Endothelial cell of umbilical vein (primary cell): ENCODE measurements around the gene SMAD2. TPM values are rescaled to one million over a fixed set of nuclear protein-coding genes. Genes with fewer than 3 reads are reported as not detected.

ENCODE experiments used
- BruUV-seq: library from RNA; stranded (reverse); fragments of 400-500 nt; replicated peaks from 2 replicates; lab custom pipeline; 2021; lab: Mats Ljungman, UMichigan
- CTCF ChIA-PET: fragments of 300-600, 350-600 bp; sonication (Branson Sonifier 250); formaldehyde crosslinking; loops from one replicate; lab custom pipeline; 2021; ENCODE audit warnings: antibody characterized with exemption, inconsistent platforms; lab: Charles Lee
- POLR2A ChIA-PET: fragments of 300-600, 350-600 bp; sonication (Branson Sonifier 250); formaldehyde crosslinking; loops from one replicate; lab custom pipeline; 2021; ENCODE audit warnings: antibody characterized with exemption, inconsistent platforms; lab: Charles Lee
- DNase-seq: peaks from one replicate; pipeline ENCODE4 v3.0.0-alpha.2; 2011; ENCODE audit warnings: low read depth, low spot score
- FAIRE-seq: peaks from 2 replicates; lab custom pipeline; 2011; peaks lifted over from hg19 to GRCh38; lab: Jason Lieb, UNC
- H2AFZ ChIP-seq: 2 replicates; pipeline ENCODE4 v1.6.0; 2012; ENCODE audit warnings: low read depth, low read length, control low read depth, inconsistent platforms
- H3K27ac ChIP-seq: 2 replicates; pipeline ENCODE4 v1.5.1; 2011; ENCODE audit warnings: low read depth, mild to moderate bottlenecking, control low read depth, low read length, moderate library complexity; ENCODE audit not compliant: insufficient read depth
- H3K27me3 ChIP-seq, 2 experiments: 2 replicates each; pipeline versions ENCODE4 v1.6.0 to v1.6.1; 2011; ENCODE audit warnings: low read length in 2 of 2, mixed read lengths in 1 of 2; ENCODE audit not compliant: control insufficient read depth in 2 of 2, insufficient read depth in 2 of 2
- H3K36me3 ChIP-seq, 2 experiments: 2 replicates in 1 of 2; 3 replicates in 1 of 2; pipeline ENCODE4 v1.5.1; 2011; ENCODE audit warnings: low read length in 2 of 2, mild to moderate bottlenecking in 1 of 2, moderate library complexity in 1 of 2; ENCODE audit not compliant: control insufficient read depth in 2 of 2, insufficient read depth in 2 of 2; ENCODE audit errors: extremely low read depth in 1 of 2
- H3K4me1 ChIP-seq: 3 replicates; pipeline ENCODE4 v1.5.1; 2011; ENCODE audit warnings: mild to moderate bottlenecking, low read length; ENCODE audit not compliant: control insufficient read depth, insufficient read depth; ENCODE audit errors: extremely low read depth
- H3K4me2 ChIP-seq: 2 replicates; pipeline ENCODE4 v1.6.1; 2011; ENCODE audit warnings: low read length, control low read depth, mixed read lengths; ENCODE audit not compliant: insufficient read depth
- H3K4me3 ChIP-seq, 3 experiments: fragments of 200-600 bp in 1 of 3; sonication (generic), shearing (Covaris generic) in 1 of 3; replicated peaks in 1 of 3; 2 replicates each; pipeline ENCODE4 v1.5.1; 2011 to 2016; ENCODE audit warnings: control low read depth in 3 of 3, low read length in 3 of 3, mild to moderate bottlenecking in 2 of 3, inconsistent platforms in 1 of 3, low read depth in 1 of 3, moderate library complexity in 1 of 3; ENCODE audit not compliant: insufficient read depth in 1 of 3
- H3K79me2 ChIP-seq: 2 replicates; pipeline ENCODE4 v1.6.0; 2012; ENCODE audit warnings: low read length, inconsistent platforms; ENCODE audit not compliant: control insufficient read depth, insufficient read depth
- H3K9ac ChIP-seq: replicated peaks from 2 replicates; pipeline ENCODE3; 2011; ENCODE audit warnings: low read length, control low read depth; ENCODE audit not compliant: insufficient read depth; ENCODE audit errors: extremely low read depth
- H3K9me1 ChIP-seq: replicated peaks from 3 replicates; pipeline ENCODE4 v1.6.0; 2011; ENCODE audit warnings: mild to moderate bottlenecking, low read length; ENCODE audit not compliant: control insufficient read depth, insufficient read depth; ENCODE audit errors: extremely low read depth
- H3K9me3 ChIP-seq: replicated peaks from 2 replicates; pipeline ENCODE4 v1.5.1; 2012; ENCODE audit warnings: low read length, inconsistent platforms; ENCODE audit not compliant: control insufficient read depth, insufficient read depth
- H4K20me1 ChIP-seq: replicated peaks from 2 replicates; pipeline ENCODE3; 2011; ENCODE audit warnings: mild to moderate bottlenecking, low read length; ENCODE audit not compliant: control insufficient read depth, insufficient read depth; ENCODE audit errors: extremely low read depth
- CTCF ChIP-seq, 2 donors: IDR thresholded peaks; 1 replicate in 1 of 2; 2 replicates in 1 of 2; pipeline ENCODE4 v1.5.1; 2011; ENCODE audit warnings: low read length in 2 of 2, mild to moderate bottlenecking in 2 of 2, moderate library complexity in 2 of 2, control low read depth in 1 of 2, inconsistent platforms in 1 of 2, low read depth in 1 of 2; ENCODE audit not compliant: insufficient read depth in 1 of 2; ENCODE audit errors: extremely low read depth in 1 of 2
- EZH2 ChIP-seq: IDR thresholded peaks from 2 replicates; pipeline ENCODE4 v1.6.1; 2012; ENCODE audit warnings: borderline replicate concordance, low read depth, mild to moderate bottlenecking, moderate library complexity, low read length, inconsistent platforms; ENCODE audit not compliant: severe bottlenecking
- FOS ChIP-seq: IDR thresholded peaks from 2 replicates; pipeline ENCODE4 v1.6.1; 2011; ENCODE audit warnings: mild to moderate bottlenecking, low read length, moderate library complexity, borderline replicate concordance; ENCODE audit not compliant: insufficient read depth
- GATA2 ChIP-seq: IDR thresholded peaks from 2 replicates; pipeline ENCODE4 v1.7.0; 2011; ENCODE audit warnings: low read depth, mild to moderate bottlenecking, moderate library complexity, mixed read lengths, low read length; ENCODE audit not compliant: insufficient read length, insufficient read depth
- JUN ChIP-seq: IDR thresholded peaks from 2 replicates; pipeline ENCODE4 v1.6.1; 2011; ENCODE audit warnings: borderline replicate concordance, low read depth; ENCODE audit not compliant: insufficient read length, insufficient read depth
- MAX ChIP-seq: IDR thresholded peaks from 2 replicates; pipeline ENCODE4 v1.6.1; 2011; ENCODE audit not compliant: insufficient read depth, insufficient read length
- MYC ChIP-seq: IDR thresholded peaks from one replicate; pipeline ENCODE4 v1.6.1; 2011; ENCODE audit warnings: mild to moderate bottlenecking, low read depth, low read length
- POLR2A ChIP-seq: IDR thresholded peaks from 2 replicates; pipeline ENCODE4 v1.6.1; 2012; ENCODE audit warnings: low read depth, mild to moderate bottlenecking, control low read depth, low read length
- POLR2AphosphoS5 ChIP-seq: IDR thresholded peaks from 2 replicates; pipeline ENCODE4 v1.6.1; 2012; ENCODE audit warnings: low read depth, mild to moderate bottlenecking, control low read depth, low read length, moderate library complexity; ENCODE audit not compliant: insufficient read depth
- dilution Hi-C: fragments of 300-500 bp; cut with MboI; formaldehyde crosslinking; loops from one replicate; pipeline ENCODE4 v1.15.0; 2019; ENCODE audit warnings: low sequenced_read_pairs; ENCODE audit not compliant: extremely low pct_ligation_motif_present
- intact Hi-C: fragments of 100-400 bp; cut with micrococcal nuclease; formaldehyde crosslinking; loops from one replicate; pipeline ENCODE4 v1.10.0; 2022
- polyA plus RNA-seq, 4 experiments: library from polyadenylated mRNA; depleted of rRNA in 3 of 4; stranded (reverse) in 3 of 4; unstranded in 1 of 4; fragments of >200 nt; gene quantifications; 2 replicates each; pipeline versions ENCODE4 v1.2.1 to v1.2.3, GENCODE V29; 2011 to 2012; ENCODE audit warnings: missing spikeins in 1 of 4
- total RNA-seq: library from RNA; stranded (reverse); gene quantifications from 2 replicates; pipeline ENCODE4 v1.2.3, GENCODE V29; 2021

Gene SMAD2
- total and polyA plus RNA-seq, 2 donors (not counting 3 experiments of a cell fraction or from before 2014, with no cell fraction given), result 40.3 to 123 TPM

GRCh38 chr18:47926101-47926850 lies 4.2 kb downstream of the SMAD2 start:
- Histone ChIP-seq H3K4me1 (peaks cover 15% of the 10 kb centered on the region), H3K27ac (no peak overlapping the region), H3K4me2 (no peak overlapping the region), H3K9ac (no peak overlapping the region), H2AFZ (no peak overlapping the region), H3K79me2 (peaks cover 86% of the 10 kb centered on the region), H3K9me3 (no peaks in the 10 kb centered on the region), H3K27me3 (no peaks in the 10 kb centered on the region), H3K4me3 (no peak overlapping the region), H4K20me1 (peaks cover 22% of the 10 kb centered on the region), H3K36me3 (no peaks in the 10 kb centered on the region), H3K9me1 (no peaks in the 10 kb centered on the region)
- dilution Hi-C loops (no loop called here), intact Hi-C loops (no loop called here)
- TF ChIP-seq JUN, result no peak
- no peak for TF ChIP-seq FOS
- TF ChIP-seq MYC, result no peak
- TF ChIP-seq POLR2AphosphoS5, result no peak
- no peak for TF ChIP-seq GATA2
- no peak for TF ChIP-seq EZH2
- TF ChIP-seq POLR2A, result no peak
- no peak for TF ChIP-seq CTCF (IDR thresholded peaks at IDR 0.05; ENCODE audit: extremely low read depth in 1 of 2, insufficient read depth in 1 of 2, low read depth in 1 of 2, low read length in 2 of 2)
- no peak for TF ChIP-seq MAX
- CTCF ChIA-PET, result interaction anchor here (0.7 kb wide), 1 partner anchor 16 kb away, joined by 3 read pairs; no protein-coding TSS in a partner anchor
- no TSS peak for BruUV-seq
- POLR2A ChIA-PET, result no interaction called here
- FAIRE-seq (no peak), DNase-seq (no peak)
